Measurements from ENCODE around the gene TMEM63A.

GRCh38 chr1:225917536-225917935, 35.4 kb upstream of the TMEM63A start:
- TF ChIP-seq, protein P1, sequence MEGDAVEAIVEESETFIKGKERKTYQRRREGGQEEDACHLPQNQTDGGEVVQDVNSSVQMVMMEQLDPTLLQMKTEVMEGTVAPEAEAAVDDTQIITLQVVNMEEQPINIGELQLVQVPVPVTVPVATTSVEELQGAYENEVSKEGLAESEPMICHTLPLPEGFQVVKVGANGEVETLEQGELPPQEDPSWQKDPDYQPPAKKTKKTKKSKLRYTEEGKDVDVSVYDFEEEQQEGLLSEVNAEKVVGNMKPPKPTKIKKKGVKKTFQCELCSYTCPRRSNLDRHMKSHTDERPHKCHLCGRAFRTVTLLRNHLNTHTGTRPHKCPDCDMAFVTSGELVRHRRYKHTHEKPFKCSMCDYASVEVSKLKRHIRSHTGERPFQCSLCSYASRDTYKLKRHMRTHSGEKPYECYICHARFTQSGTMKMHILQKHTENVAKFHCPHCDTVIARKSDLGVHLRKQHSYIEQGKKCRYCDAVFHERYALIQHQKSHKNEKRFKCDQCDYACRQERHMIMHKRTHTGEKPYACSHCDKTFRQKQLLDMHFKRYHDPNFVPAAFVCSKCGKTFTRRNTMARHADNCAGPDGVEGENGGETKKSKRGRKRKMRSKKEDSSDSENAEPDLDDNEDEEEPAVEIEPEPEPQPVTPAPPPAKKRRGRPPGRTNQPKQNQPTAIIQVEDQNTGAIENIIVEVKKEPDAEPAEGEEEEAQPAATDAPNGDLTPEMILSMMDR (conservative IDR thresholded peaks at IDR 0.05; ENCODE audit: low read depth, low read length) = no peak
- TF ChIP-seq EZH2 (IDR thresholded peaks at IDR 0.05; ENCODE audit: low read length, unreplicated experiment) = no peak
